ENCODE data around the gene SLC40A1.

Gene SLC40A1

GRCh38 chr2:189561371-189562038 lies 19.1 kb downstream of the SLC40A1 start:
- no peak for DNase-seq

GRCh38 chr2:189560273-189560586 lies 20.4 kb downstream of the SLC40A1 start:
- DNase-seq = no peak

- DNase-seq = no peak
Observed at GRCh38 chr2:189559579-189560272, 20.9 kb downstream of the SLC40A1 start.

- DNase-seq = no peak
Observed at GRCh38 chr2:189558516-189559272, 21.9 kb downstream of the SLC40A1 start.

GRCh38 chr2:189557373-189557772 lies 23.2 kb downstream of the SLC40A1 start:
- DNase-seq = no peak

- DNase-seq = no peak
Observed at GRCh38 chr2:189556526-189556925, 24.1 kb downstream of the SLC40A1 start.

GRCh38 chr2:189555232-189555631 lies 25.4 kb downstream of the SLC40A1 start:
- no peak for DNase-seq

GRCh38 chr2:189553504-189554088 lies 27.0 kb downstream of the SLC40A1 start:
- DNase-seq = no peak

- DNase-seq = no peak
Observed at GRCh38 chr2:189552991-189553404, 27.6 kb downstream of the SLC40A1 start.

- DNase-seq = no peak
Observed at GRCh38 chr2:189552334-189552990, 28.1 kb downstream of the SLC40A1 start.

- no peak for DNase-seq
Observed at GRCh38 chr2:189551808-189552207, 28.8 kb downstream of the SLC40A1 start.

GRCh38 chr2:189549449-189549832 lies 31.1 kb downstream of the SLC40A1 start:
- no peak for DNase-seq

GRCh38 chr2:189548666-189549448 lies 31.7 kb downstream of the SLC40A1 start:
- DNase-seq = no peak

GRCh38 chr2:189545418-189545817 lies 35.2 kb downstream of the SLC40A1 start:
- no peak for DNase-seq

GRCh38 chr2:189544318-189545042 lies 36.1 kb downstream of the SLC40A1 start:
- DNase-seq = no peak

GRCh38 chr2:189543367-189543766 lies 37.2 kb downstream of the SLC40A1 start:
- DNase-seq = no peak

GRCh38 chr2:189542145-189542882 lies 38.3 kb downstream of the SLC40A1 start:
- no peak for DNase-seq

GRCh38 chr2:189541591-189541990 lies 39.0 kb downstream of the SLC40A1 start:
- no peak for DNase-seq

GRCh38 chr2:189540551-189540950 lies 40.0 kb downstream of the SLC40A1 start:
- no peak for DNase-seq

GRCh38 chr2:189538402-189538801 lies 42.2 kb downstream of the SLC40A1 start:
- DNase-seq = no peak

GRCh38 chr2:189536830-189537229 lies 43.8 kb downstream of the SLC40A1 start:
- DNase-seq = no peak
